B cell (primary cell): Measurements from ENCODE around the gene GIMAP6. TPM values are rescaled to one million over a fixed set of nuclear protein-coding genes. Genes with fewer than 3 reads are reported as not detected.
"Not testable (repeated sequence)": the region's sequence is repeated elsewhere in the genome, so short reads cannot be mapped to it uniquely, and the experiment has no call there.

Source experiments
- ATAC-seq: fragments of 200-7000 bp; cut with Tn5 transposase; one replicate; pipeline ENCODE4 v1.10.0; 2021; ENCODE audit warnings: low read depth, mild to moderate bottlenecking, moderate number of reproducible peaks, moderate library complexity
- CTCF ChIA-PET: fragments of 350-600 bp; sonication (Branson Sonifier 250); formaldehyde crosslinking; loops from one replicate; lab custom pipeline; 2021; ENCODE audit warnings: antibody characterized with exemption, inconsistent platforms; lab: Charles Lee
- POLR2A ChIA-PET: fragments of 350-600 bp; sonication (Branson Sonifier 250); formaldehyde crosslinking; loops from one replicate; lab custom pipeline; 2021; ENCODE audit warnings: antibody characterized with exemption; lab: Charles Lee
- DNase-seq: peaks from one replicate; pipeline ENCODE4 v3.0.0; 2013
- H2AFZ ChIP-seq: 2 replicates; pipeline ENCODE4 v1.6.1; 2012; ENCODE audit warnings: mild to moderate bottlenecking, low read depth, low read length; ENCODE audit not compliant: insufficient read depth, poor library complexity, severe bottlenecking
- H3K27ac ChIP-seq, 2 donors: 1 replicate in 1 of 2; 2 replicates in 1 of 2; pipeline ENCODE4 v1.5.1; 2012 to 2013; ENCODE audit warnings: low read length in 2 of 2, mild to moderate bottlenecking in 2 of 2, moderate library complexity in 1 of 2
- H3K27me3 ChIP-seq, 4 experiments: fragments of 200-600 bp in 1 of 4; sonication (generic) in 1 of 4; replicated peaks in 1 of 4; 1 replicate in 2 of 4; 2 replicates in 2 of 4; pipeline versions ENCODE4 v1.6.1 to v1.7.0; 2013 to 2016; ENCODE audit warnings: low read length in 3 of 4, mild to moderate bottlenecking in 2 of 4, mixed read lengths in 1 of 4, moderate library complexity in 1 of 4; ENCODE audit not compliant: insufficient read depth in 4 of 4, control insufficient read depth in 3 of 4; ENCODE audit errors: control extremely low read depth in 1 of 4
- H3K36me3 ChIP-seq, 2 experiments: replicated peaks in 1 of 2; 1 replicate in 1 of 2; 2 replicates in 1 of 2; pipeline versions ENCODE4 v1.6.1 to v1.7.1; 2013; ENCODE audit warnings: low read length in 1 of 2; ENCODE audit not compliant: insufficient read depth in 2 of 2, control insufficient read depth in 1 of 2; ENCODE audit errors: control extremely low read depth in 1 of 2, extremely low read depth in 1 of 2
- H3K4me1 ChIP-seq, 2 donors: fragments of 200-600 bp in 1 of 2; sonication (generic) in 1 of 2; 1 replicate in 1 of 2; 2 replicates in 1 of 2; pipeline versions ENCODE4 v1.5.1 to v1.6.1; 2013 to 2017; ENCODE audit warnings: low read length in 2 of 2; ENCODE audit not compliant: control insufficient read depth in 2 of 2, insufficient read depth in 2 of 2
- H3K4me2 ChIP-seq: replicated peaks from 2 replicates; pipeline ENCODE3; 2012; ENCODE audit warnings: mild to moderate bottlenecking, low read depth, low read length; ENCODE audit not compliant: poor library complexity, severe bottlenecking
- H3K4me3 ChIP-seq, 5 experiments: fragments of 200-600 bp in 1 of 5; sonication (generic) in 1 of 5; 1 replicate in 3 of 5; 2 replicates in 2 of 5; pipeline versions ENCODE4 v1.5.1 to v1.7.0; 2011 to 2016; ENCODE audit warnings: low read length in 4 of 5, mild to moderate bottlenecking in 4 of 5, low read depth in 2 of 5, control low read depth in 1 of 5, moderate library complexity in 1 of 5; ENCODE audit not compliant: insufficient read depth in 1 of 5; ENCODE audit errors: control extremely low read depth in 1 of 5, extremely low read depth in 1 of 5
- H3K79me2 ChIP-seq: fragments of 200-600 bp; sonication (generic); one replicate; pipeline ENCODE4 v1.6.0; 2016; ENCODE audit warnings: low read length; ENCODE audit not compliant: control insufficient read depth, insufficient read depth
- H3K9ac ChIP-seq: fragments of 200-600 bp; sonication (generic); 2 replicates; pipeline ENCODE4 v1.6.1; 2017; ENCODE audit warnings: mild to moderate bottlenecking, low read length, moderate library complexity
- H3K9me3 ChIP-seq, 3 donors: one replicate each; pipeline versions ENCODE4 v1.6.1 to v1.7.1; 2013; ENCODE audit warnings: low read length in 2 of 3; ENCODE audit not compliant: control insufficient read depth in 2 of 3, insufficient read depth in 1 of 3; ENCODE audit errors: control extremely low read depth in 1 of 3
- H4K20me1 ChIP-seq: 2 replicates; pipeline ENCODE4 v1.6.0; 2012; ENCODE audit warnings: mild to moderate bottlenecking, low read length; ENCODE audit not compliant: insufficient read depth, control insufficient read depth, poor library complexity, severe bottlenecking
- H3K27ac Mint-ChIP-seq: one replicate; pipeline ENCODE4 v1.8.0; 2021; ENCODE audit warnings: mixed read lengths
- H3K27me3 Mint-ChIP-seq: one replicate; pipeline ENCODE4 v1.8.0; 2021; ENCODE audit warnings: mixed read lengths
- H3K4me1 Mint-ChIP-seq: one replicate; pipeline ENCODE4 v1.8.0; 2021; ENCODE audit warnings: mixed read lengths
- H3K4me3 Mint-ChIP-seq: one replicate; pipeline ENCODE4 v1.8.0; 2021; ENCODE audit warnings: mixed read lengths
- H3K9me3 Mint-ChIP-seq: one replicate; pipeline ENCODE4 v1.8.0; 2022; ENCODE audit warnings: mixed read lengths; ENCODE audit not compliant: insufficient read depth
- CTCF ChIP-seq: fragments of 200-600 bp; IDR thresholded peaks from one replicate; pipeline ENCODE4 v1.8.0; 2022; ENCODE audit warnings: antibody characterized with exemption, mild to moderate bottlenecking
- EZH2 ChIP-seq: IDR thresholded peaks from 2 replicates; pipeline ENCODE4 v1.6.1; 2012; ENCODE audit warnings: borderline replicate concordance, low read depth, mild to moderate bottlenecking, moderate library complexity, low read length; ENCODE audit not compliant: insufficient read depth, poor library complexity, severe bottlenecking
- WGBS: methylation state at CpG from one replicate; pipeline ENCODE4 v1.1.5; 2013; ENCODE audit warnings: missing lambda C conversion rate; ENCODE audit not compliant: insufficient coverage; 5-methylcytosine and 5-hydroxymethylcytosine counted together
- intact Hi-C: fragments of 100-400 bp; cut with micrococcal nuclease; formaldehyde crosslinking; loops from one replicate; pipeline ENCODE4 v1.10.0; 2022
- polyA plus RNA-seq: library from polyadenylated mRNA; depleted of rRNA; stranded (reverse); fragments of >200 nt; gene quantifications from 2 replicates; pipeline ENCODE4 v1.2.3, GENCODE V29; 2012
- total RNA-seq, 2 donors: library from RNA; stranded (reverse); fragments of 120-200 nt in 1 of 2; gene quantifications; 1 replicate in 1 of 2; 2 replicates in 1 of 2; pipeline versions ENCODE4 v1.2.3 to v1.2.4, GENCODE V29; 2013 to 2022

Gene GIMAP6
- total and polyA plus RNA-seq, 2 donors (not counting 1 experiment from before 2014, with no cell fraction given): 0.39 to 0.45 TPM

DNA sequence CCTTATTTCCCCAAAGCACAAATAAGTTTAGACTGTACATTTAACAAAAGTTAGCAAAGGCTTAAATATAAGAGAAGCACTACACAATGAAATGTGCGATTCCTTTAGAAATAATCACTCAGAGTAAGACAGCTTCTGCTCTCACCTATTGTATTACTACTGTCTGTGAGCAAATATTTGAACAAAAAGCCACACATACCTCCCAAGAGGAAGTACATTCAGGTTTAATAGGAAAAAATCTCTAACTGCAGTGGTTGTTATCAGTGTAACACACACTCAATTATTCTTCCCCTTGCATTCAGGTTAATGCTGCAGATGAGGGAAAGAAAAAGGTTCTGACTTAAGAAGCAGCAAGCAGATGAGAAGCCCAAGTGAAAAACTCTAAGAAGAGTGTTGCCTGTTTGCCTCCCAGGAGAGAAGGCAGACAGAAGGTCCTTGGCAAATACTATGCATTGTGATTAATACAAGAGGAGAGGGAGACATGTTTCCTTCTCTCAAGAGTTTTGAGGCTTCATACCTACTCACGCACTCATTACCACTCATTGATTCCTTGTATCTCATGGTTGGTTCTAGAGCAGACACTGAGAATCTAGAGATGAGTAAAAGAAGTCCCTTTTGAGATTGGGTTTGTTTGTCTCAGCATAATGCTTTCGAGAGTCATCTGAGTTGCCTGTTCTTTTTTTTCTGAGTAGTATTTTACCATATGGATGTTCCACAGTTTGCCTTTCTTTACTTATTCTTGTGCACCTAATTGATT lies 51.4 kb downstream of the GIMAP6 start:
- Histone ChIP-seq H3K36me3 (no peaks in the 10 kb centered on the region), H3K9me3 (no peaks in the 10 kb centered on the region), H3K27ac (no peak overlapping the region), H4K20me1 (no peaks in the 10 kb centered on the region), H2AFZ (no peak overlapping the region), H3K4me2 (no peak overlapping the region), H3K79me2 (no peaks in the 10 kb centered on the region), H3K4me3 (no peak overlapping the region), H3K4me1 (no peaks in the 10 kb centered on the region), H3K9ac (no peak overlapping the region), H3K27me3 (peaks cover 0 to 2% (median 0%) of the 10 kb centered on the region in 4 experiments)
- CTCF ChIA-PET: no interaction called here
- no peak overlapping the region for H3K27ac Mint-ChIP-seq
- WGBS: no CpG with 5 or more reads among the region's 3 CpGs
- ATAC-seq (no peak), DNase-seq (no peak)
- H3K9me3 Mint-ChIP-seq: no peaks in the 10 kb centered on the region
- H3K27me3 Mint-ChIP-seq: peaks cover 21% of the 10 kb centered on the region
- POLR2A ChIA-PET: no interaction called here
- intact Hi-C loops: no loop called here
- TF ChIP-seq EZH2 (no peak), CTCF (no peak)
- no peak overlapping the region for H3K4me3 Mint-ChIP-seq
- no peaks in the 10 kb centered on the region for H3K4me1 Mint-ChIP-seq

- H3K79me2 ChIP-seq, H4K20me1 ChIP-seq, H3K4me1 ChIP-seq, H3K9me3 ChIP-seq, H3K27me3 ChIP-seq, H3K27ac ChIP-seq, H3K4me1 Mint-ChIP-seq, CTCF ChIA-PET, ATAC-seq, H3K9me3 Mint-ChIP-seq, intact Hi-C loops, H3K4me3 ChIP-seq, POLR2A ChIA-PET, H2AFZ ChIP-seq, DNase-seq, H3K4me2 ChIP-seq, H3K36me3 ChIP-seq, H3K9ac ChIP-seq, H3K27ac Mint-ChIP-seq, H3K4me3 Mint-ChIP-seq: not testable (repeated sequence)
- 51% methylated on average over 7 of the region's 7 CpGs for WGBS
- H3K27me3 Mint-ChIP-seq: peaks cover 21% of the 10 kb centered on the region
These were observed 52.1 kb downstream of the GIMAP6 start for GRCh38 chr7:150579979-150580637.

Other genes starting within 250 kb of the GIMAP6 start
- 0.47 and 0.78 TPM in 2 replicates for gene GIMAP8, start 181.8 kb downstream of the GIMAP6 start, total RNA-seq
- gene GIMAP8, start 181.8 kb downstream of the GIMAP6 start, polyA plus RNA-seq: 0.34 and 0.52 TPM in 2 replicates
- 0.30 and 0.41 TPM in 2 replicates for gene GIMAP7, start 117.5 kb downstream of the GIMAP6 start, total RNA-seq
- 0.16 and 1.7 TPM in 2 replicates for gene GIMAP7, start 117.5 kb downstream of the GIMAP6 start, polyA plus RNA-seq
- gene GIMAP4, start 65.0 kb downstream of the GIMAP6 start, total RNA-seq: 0.27 and 0.85 TPM in 2 replicates
- 0.30 and 0.66 TPM in 2 replicates for gene GIMAP4, start 65.0 kb downstream of the GIMAP6 start, polyA plus RNA-seq
- 18.1 and 18.3 TPM in 2 replicates for gene GIMAP2, start 53.3 kb upstream of the GIMAP6 start, total RNA-seq
- 13.2 and 19.9 TPM in 2 replicates for gene GIMAP2, start 53.3 kb upstream of the GIMAP6 start, polyA plus RNA-seq
- gene GIMAP1, start 84.2 kb upstream of the GIMAP6 start, total RNA-seq: 0.30 and 0.44 TPM in 2 replicates
- 0.63 and 0.68 TPM in 2 replicates for gene GIMAP1, start 84.2 kb upstream of the GIMAP6 start, polyA plus RNA-seq
- gene GIMAP5, start 105.0 kb upstream of the GIMAP6 start, total RNA-seq: 0.10 and 0.27 TPM in 2 replicates
- gene GIMAP5, start 105.0 kb upstream of the GIMAP6 start, polyA plus RNA-seq: 0.40 and 0.66 TPM in 2 replicates
- 0.25 and 0.73 TPM in 2 replicates for gene TMEM176B, start 168.0 kb upstream of the GIMAP6 start, total RNA-seq
- 0.76 and 1.4 TPM in 2 replicates for gene TMEM176B, start 168.0 kb upstream of the GIMAP6 start, polyA plus RNA-seq
- gene TMEM176A, start 168.4 kb upstream of the GIMAP6 start, total RNA-seq: not detected in 2 replicates
- 0.22 and 1.1 TPM in 2 replicates for gene TMEM176A, start 168.4 kb upstream of the GIMAP6 start, polyA plus RNA-seq
- not detected in 2 replicates for gene AOC1, start 220.1 kb upstream of the GIMAP6 start, total RNA-seq
- gene AOC1, start 220.1 kb upstream of the GIMAP6 start, polyA plus RNA-seq: 0.07 TPM in 1 of 2 replicates, not detected in the other